Mesendoderm (in vitro differentiated cells): Measurements from ENCODE around the gene HEYL. TPM values are rescaled to one million over a fixed set of nuclear protein-coding genes. Genes with fewer than 3 reads are reported as not detected.

Source experiments
- DNase-seq: peaks from one replicate; pipeline ENCODE4 v3.0.0; 2013
- H2AK5ac ChIP-seq: 2 replicates; pipeline ENCODE4 v1.6.1; 2013; ENCODE audit warnings: low read length, inconsistent platforms
- H2BK120ac ChIP-seq: 2 replicates; pipeline ENCODE4 v1.6.1; 2013; ENCODE audit warnings: low read depth, mild to moderate bottlenecking, low read length, moderate library complexity, mixed read lengths
- H2BK15ac ChIP-seq: replicated peaks from 2 replicates; pipeline ENCODE4 v1.6.1; 2013; ENCODE audit warnings: low read depth, mild to moderate bottlenecking, moderate library complexity
- H2BK5ac ChIP-seq: 2 replicates; pipeline ENCODE4 v1.6.1; 2013; ENCODE audit warnings: low read length, inconsistent platforms
- H3K18ac ChIP-seq: 2 replicates; pipeline ENCODE4 v1.6.1; 2013; ENCODE audit warnings: mild to moderate bottlenecking, low read length, mixed read lengths
- H3K23ac ChIP-seq: one replicate; pipeline ENCODE4 v1.6.1; 2013; ENCODE audit warnings: low read length
- H3K27ac ChIP-seq: 2 replicates; pipeline ENCODE4 v1.5.1; 2013; ENCODE audit warnings: low read depth, mild to moderate bottlenecking, inconsistent platforms, low read length, moderate library complexity
- H3K27me3 ChIP-seq: 2 replicates; pipeline ENCODE4 v1.6.1; 2013; ENCODE audit warnings: low read length, control low read depth, mild to moderate bottlenecking, inconsistent platforms; ENCODE audit not compliant: insufficient read depth, poor library complexity
- H3K36me3 ChIP-seq: 2 replicates; pipeline ENCODE4 v1.6.1; 2013; ENCODE audit warnings: low read length, inconsistent platforms; ENCODE audit not compliant: control insufficient read depth, insufficient read depth
- H3K4ac ChIP-seq: one replicate; pipeline ENCODE4 v1.6.1; 2013; ENCODE audit warnings: low read depth, mild to moderate bottlenecking, low read length, moderate library complexity
- H3K4me1 ChIP-seq: 2 replicates; pipeline ENCODE4 v1.6.1; 2013; ENCODE audit warnings: low read depth, low read length, inconsistent platforms; ENCODE audit not compliant: control insufficient read depth
- H3K4me2 ChIP-seq: 2 replicates; pipeline ENCODE4 v1.6.1; 2013; ENCODE audit warnings: low read length
- H3K4me3 ChIP-seq: 2 replicates; pipeline ENCODE4 v1.5.1; 2013; ENCODE audit warnings: mild to moderate bottlenecking, low read length
- H3K56ac ChIP-seq: one replicate; pipeline ENCODE4 v1.6.1; 2013; ENCODE audit warnings: low read length
- H3K79me1 ChIP-seq: 2 replicates; pipeline ENCODE4 v1.6.1; 2013; ENCODE audit warnings: low read length, inconsistent platforms
- H3K79me2 ChIP-seq: 2 replicates; pipeline ENCODE4 v1.6.1; 2013; ENCODE audit warnings: mild to moderate bottlenecking, low read length; ENCODE audit not compliant: control insufficient read depth, insufficient read depth
- H3K9ac ChIP-seq: 2 replicates; pipeline ENCODE4 v1.6.1; 2013; ENCODE audit warnings: low read length, inconsistent platforms
- H4K5ac ChIP-seq: one replicate; pipeline ENCODE4 v1.6.1; 2013; ENCODE audit warnings: low read length
- H4K8ac ChIP-seq: one replicate; pipeline ENCODE4 v1.6.1; 2013; ENCODE audit warnings: low read depth, mild to moderate bottlenecking, control low read depth, low read length, moderate library complexity
- WGBS: extraction: QIAGEN DNeasy Blood & Tissue Kit; methylation state at CpG from one replicate; pipeline ENCODE4 v1.1.7; 2013; ENCODE audit warnings: low lambda C conversion rate, missing lambda C conversion rate; ENCODE audit not compliant: insufficient coverage; ENCODE audit errors: extremely low coverage; 5-methylcytosine and 5-hydroxymethylcytosine counted together
- polyA plus RNA-seq, 2 experiments: library from polyadenylated mRNA; stranded (reverse); fragments of 200-250 nt; gene quantifications; one replicate each; pipeline ENCODE4 v1.2.3, GENCODE V29; 2013

The HEYL gene
- polyA plus RNA-seq (2013, experiment 1 of 2): 0.41 TPM
- polyA plus RNA-seq (2013, experiment 2 of 2): 0.41 TPM

- Histone ChIP-seq H2BK5ac (no peak within 1 kb of the TSS), H3K79me2 (no peaks in the 10 kb centered on the region), H3K9ac (peak within 1 kb of the TSS; percentile 55), H3K4me2 (peak within 1 kb of the TSS; percentile 62), H3K27me3 (peaks cover 14% of the 10 kb centered on the region), H2AK5ac (no peak within 1 kb of the TSS), H2BK15ac (no peak within 1 kb of the TSS), H4K5ac (no peak within 1 kb of the TSS), H3K79me1 (no peaks in the 10 kb centered on the region), H3K56ac (peak within 1 kb of the TSS; percentile 74), H3K27ac (no peak within 1 kb of the TSS), H3K4ac (no peak within 1 kb of the TSS), H3K4me1 (no peaks in the 10 kb centered on the region), H2BK120ac (no peak within 1 kb of the TSS), H3K36me3 (no peaks in the 10 kb centered on the region), H3K18ac (no peak within 1 kb of the TSS), H3K4me3 (peak within 1 kb of the TSS; percentile 37), H4K8ac (no peak within 1 kb of the TSS), H3K23ac (peak within 1 kb of the TSS; percentile 24)
- peak; percentile 87 for DNase-seq
- no CpG with 5 or more reads among the region's 88 CpGs for WGBS
Measured at GRCh38 chr1:39639305-39640130, at the start of gene HEYL. HEYL (minus strand) TSS chr1:39639643; CDS start chr1:39639625, 18 bp downstream.

GRCh38 chr1:39689214-39689613, 49.8 kb upstream of the HEYL start:
- Histone ChIP-seq H3K4ac (no peak overlapping the region), H2BK15ac (no peak overlapping the region), H3K79me2 (no peaks in the 10 kb centered on the region), H3K27me3 (peaks cover 65% of the 10 kb centered on the region), H3K79me1 (no peaks in the 10 kb centered on the region), H2BK5ac (no peak overlapping the region), H3K4me1 (no peaks in the 10 kb centered on the region), H2BK120ac (no peak overlapping the region), H3K27ac (no peak overlapping the region), H2AK5ac (no peak overlapping the region), H3K36me3 (no peaks in the 10 kb centered on the region), H3K18ac (no peak overlapping the region), H3K23ac (no peak overlapping the region), H3K9ac (no peak overlapping the region), H3K4me2 (no peak overlapping the region), H3K4me3 (no peak overlapping the region), H3K56ac (no peak overlapping the region), H4K5ac (no peak overlapping the region), H4K8ac (no peak overlapping the region)
- DNase-seq: no peak
- WGBS: no CpG with 5 or more reads among the region's 2 CpGs

GRCh38 chr1:39688706-39689105, 49.3 kb upstream of the HEYL start:
- no peak for DNase-seq
- Histone ChIP-seq H3K36me3 (no peaks in the 10 kb centered on the region), H4K5ac (no peak overlapping the region), H2BK5ac (no peak overlapping the region), H3K79me2 (no peaks in the 10 kb centered on the region), H3K4ac (no peak overlapping the region), H3K79me1 (no peaks in the 10 kb centered on the region), H3K4me2 (no peak overlapping the region), H4K8ac (no peak overlapping the region), H3K23ac (no peak overlapping the region), H3K27ac (no peak overlapping the region), H3K27me3 (peaks cover 65% of the 10 kb centered on the region), H3K18ac (no peak overlapping the region), H2BK15ac (no peak overlapping the region), H3K56ac (no peak overlapping the region), H3K4me1 (no peaks in the 10 kb centered on the region), H2AK5ac (no peak overlapping the region), H3K9ac (no peak overlapping the region), H3K4me3 (no peak overlapping the region), H2BK120ac (no peak overlapping the region)
- no CpG with 5 or more reads among the region's 3 CpGs for WGBS

- no peak for DNase-seq
- Histone ChIP-seq H3K4me1 (no peaks in the 10 kb centered on the region), H3K79me2 (no peaks in the 10 kb centered on the region), H3K18ac (no peak overlapping the region), H2BK120ac (no peak overlapping the region), H4K5ac (no peak overlapping the region), H3K27ac (no peak overlapping the region), H3K4me3 (no peak overlapping the region), H3K9ac (no peak overlapping the region), H2BK5ac (no peak overlapping the region), H4K8ac (no peak overlapping the region), H3K79me1 (no peaks in the 10 kb centered on the region), H3K4me2 (no peak overlapping the region), H3K23ac (no peak overlapping the region), H3K27me3 (peaks cover 64% of the 10 kb centered on the region), H3K56ac (no peak overlapping the region), H2BK15ac (no peak overlapping the region), H3K4ac (no peak overlapping the region), H2AK5ac (no peak overlapping the region), H3K36me3 (no peaks in the 10 kb centered on the region)
- no CpG with 5 or more reads among the region's 2 CpGs for WGBS
Measured at GRCh38 chr1:39687243-39687642, 47.8 kb upstream of the HEYL start.

- Histone ChIP-seq H3K4ac (no peak overlapping the region), H3K4me1 (no peaks in the 10 kb centered on the region), H3K27me3 (peaks cover 68% of the 10 kb centered on the region), H3K79me1 (no peaks in the 10 kb centered on the region), H4K5ac (no peak overlapping the region), H3K79me2 (no peaks in the 10 kb centered on the region), H2BK120ac (no peak overlapping the region), H3K27ac (no peak overlapping the region), H2AK5ac (no peak overlapping the region), H2BK15ac (no peak overlapping the region), H2BK5ac (no peak overlapping the region), H3K4me2 (no peak overlapping the region), H3K4me3 (no peak overlapping the region), H3K36me3 (no peaks in the 10 kb centered on the region), H3K9ac (no peak overlapping the region), H4K8ac (no peak overlapping the region), H3K23ac (no peak overlapping the region), H3K56ac (no peak overlapping the region), H3K18ac (no peak overlapping the region)
- no peak for DNase-seq
- no CpG with 5 or more reads among the region's 3 CpGs for WGBS
Measured at GRCh38 chr1:39685071-39685470, 45.6 kb upstream of the HEYL start.

- Histone ChIP-seq H2AK5ac (no peak overlapping the region), H3K23ac (no peak overlapping the region), H4K5ac (no peak overlapping the region), H3K56ac (no peak overlapping the region), H2BK15ac (no peak overlapping the region), H3K9ac (no peak overlapping the region), H3K36me3 (no peaks in the 10 kb centered on the region), H3K4me3 (no peak overlapping the region), H4K8ac (no peak overlapping the region), H2BK120ac (no peak overlapping the region), H3K4ac (no peak overlapping the region), H3K4me1 (no peaks in the 10 kb centered on the region), H3K79me1 (no peaks in the 10 kb centered on the region), H3K79me2 (no peaks in the 10 kb centered on the region), H3K4me2 (no peak overlapping the region), H3K27ac (no peak overlapping the region), H2BK5ac (no peak overlapping the region), H3K27me3 (peaks cover 66% of the 10 kb centered on the region), H3K18ac (no peak overlapping the region)
- no CpG with 5 or more reads among the region's 13 CpGs for WGBS
- DNase-seq: no peak
Measured at GRCh38 chr1:39684313-39684664, 44.8 kb upstream of the HEYL start.
